SK-N-MC (cell line): Measurements from ENCODE around the gene ZNF496.

ENCODE experiments used
- DNase-seq: peaks from one replicate; pipeline ENCODE4 v3.0.0-alpha.2; 2011; ENCODE audit warnings: low read depth, low spot score
- H3K27ac ChIP-seq: fragments of 200-600 bp; sonication (generic); 2 replicates; pipeline ENCODE4 v1.5.1; 2016; ENCODE audit warnings: mixed run types
- H3K36me3 ChIP-seq: fragments of 200-600 bp; sonication (generic); 2 replicates; pipeline ENCODE4 v1.6.1; 2017; ENCODE audit warnings: antibody characterized with exemption, low read length, mixed read lengths; ENCODE audit not compliant: insufficient read depth
- H3K4me3 ChIP-seq: fragments of 200-600 bp; sonication (generic); 2 replicates; pipeline ENCODE4 v1.5.1; 2016
- H3K9ac ChIP-seq: fragments of 200-600 bp; sonication (generic); 2 replicates; pipeline ENCODE4 v1.8.0; 2017; ENCODE audit warnings: mixed run types, mixed read lengths; ENCODE audit not compliant: insufficient read length
- H3K9me3 ChIP-seq: fragments of 200-600 bp; sonication (generic); 2 replicates; pipeline ENCODE4 v1.6.1; 2017; ENCODE audit warnings: low read depth, mild to moderate bottlenecking, antibody characterized with exemption, low read length, moderate library complexity, mixed read lengths
- EZH2 ChIP-seq: fragments of 200-600 bp; sonication (generic); IDR thresholded peaks from one replicate; pipeline ENCODE4 v1.6.1; 2017; ENCODE audit warnings: antibody characterized with exemption
- FOXP2 ChIP-seq: optimal IDR thresholded peaks from 2 replicates; pipeline ENCODE3; 2011; ENCODE audit warnings: mild to moderate bottlenecking, moderate library complexity; ENCODE audit not compliant: insufficient read depth; ENCODE audit errors: extremely low read length, control extremely low read depth
- POLR2AphosphoS5 ChIP-seq: IDR thresholded peaks from 2 replicates; pipeline ENCODE4 v1.6.1; 2012; ENCODE audit warnings: mild to moderate bottlenecking, low read depth, low read length, borderline replicate concordance

ZNF496 gene

GRCh38 chr1:247334378-247335133 lies 2.9 kb upstream of the ZNF496 start:
- H3K4me3 ChIP-seq = no peak overlapping the region
- no peaks in the 10 kb centered on the region for H3K9me3 ChIP-seq
- H3K9ac ChIP-seq = no peak overlapping the region
- no peak overlapping the region for H3K27ac ChIP-seq
- no peak for TF ChIP-seq EZH2
- DNase-seq = no peak
- H3K36me3 ChIP-seq = peaks cover 4% of the 10 kb centered on the region; the same call in 1 of the 2 replicates

DNA sequence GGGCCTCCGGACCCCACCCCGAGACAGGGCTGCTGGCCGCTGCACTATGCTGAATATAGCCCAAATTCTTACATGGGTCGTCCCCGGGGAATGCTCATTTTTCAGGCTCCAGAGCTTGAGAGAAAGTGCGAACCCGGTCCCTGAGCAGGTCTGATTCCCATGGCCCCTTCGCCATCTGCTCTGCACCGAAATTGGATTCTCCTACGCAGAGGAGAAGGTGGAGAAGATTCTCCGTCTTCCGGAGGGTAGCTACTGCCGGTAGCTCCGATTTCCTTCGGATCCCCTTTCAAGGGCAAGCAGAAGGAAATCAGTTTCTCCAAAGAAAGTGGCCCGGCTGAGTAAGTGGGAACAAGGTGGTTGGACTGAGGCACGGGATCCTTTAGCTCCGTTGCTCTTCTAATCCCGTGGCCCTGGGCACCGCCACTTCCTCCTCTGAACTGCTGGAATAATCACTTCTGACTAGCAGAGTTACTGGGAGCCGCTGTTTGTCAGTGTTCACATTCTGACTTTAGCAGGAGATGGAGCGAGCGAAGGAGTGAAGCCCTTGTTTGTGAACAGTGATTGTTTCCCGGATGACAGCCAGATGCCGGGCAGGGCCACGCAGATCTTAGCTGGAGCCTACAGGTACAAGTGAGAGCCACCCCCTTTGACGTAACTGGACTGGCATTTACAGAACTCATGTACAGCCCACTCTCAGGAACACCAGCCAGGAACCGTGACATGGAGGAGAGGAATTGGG lies 1.1 kb upstream of the ZNF496 start:
- H3K9ac ChIP-seq = peak overlapping the region; percentile 83
- H3K36me3 ChIP-seq = peaks cover 19% of the 10 kb centered on the region; the same call in 1 of the 2 replicates
- H3K4me3 ChIP-seq = peak overlapping the region; percentile 90
- H3K27ac ChIP-seq = no peak overlapping the region
- TF ChIP-seq EZH2 (no peak), POLR2AphosphoS5 (no peak), FOXP2 (no peak)
- no peaks in the 10 kb centered on the region for H3K9me3 ChIP-seq
- DNase-seq = no peak

GRCh38 chr1:247332215-247332622 lies 552 bp upstream of the ZNF496 start:
- H3K9me3 ChIP-seq = no peaks in the 10 kb centered on the region
- TF ChIP-seq FOXP2 = no peak
- TF ChIP-seq POLR2AphosphoS5 = no peak
- no peak for TF ChIP-seq EZH2
- no peak overlapping the region for H3K27ac ChIP-seq
- no peak for DNase-seq
- peaks cover 25% of the 10 kb centered on the region; the same call in 1 of the 2 replicates for H3K36me3 ChIP-seq
- H3K4me3 ChIP-seq = peak overlapping the region; percentile 90
- H3K9ac ChIP-seq = peak overlapping the region; percentile 83

- H3K4me3 ChIP-seq = peak overlapping the region; percentile 90
- H3K36me3 ChIP-seq = peaks cover 29% of the 10 kb centered on the region; the same call in 1 of the 2 replicates
- TF ChIP-seq FOXP2 (no peak), POLR2AphosphoS5 (peak; percentile 46; the same call in 1 of the 2 replicates)
- H3K27ac ChIP-seq = no peak overlapping the region
- no peaks in the 10 kb centered on the region for H3K9me3 ChIP-seq
- H3K9ac ChIP-seq = peak overlapping the region; percentile 83
- DNase-seq = no peak
Measured at GRCh38 chr1:247331172-247331524, 519 bp downstream of the ZNF496 start.

GRCh38 chr1:247330548-247331171 lies 1.0 kb downstream of the ZNF496 start:
- Histone ChIP-seq H3K4me3 (peak overlapping the region; percentile 90), H3K9ac (peak overlapping the region; percentile 83), H3K36me3 (peaks cover 29% of the 10 kb centered on the region; the same call in 1 of the 2 replicates), H3K9me3 (no peaks in the 10 kb centered on the region), H3K27ac (no peak overlapping the region)
- no peak for DNase-seq
- TF ChIP-seq EZH2 (no peak), POLR2AphosphoS5 (no peak), FOXP2 (no peak)

GRCh38 chr1:247329097-247329617 lies 2.5 kb downstream of the ZNF496 start:
- no peak overlapping the region for H3K9ac ChIP-seq
- no peak for TF ChIP-seq FOXP2
- no peak for TF ChIP-seq POLR2AphosphoS5
- no peak for TF ChIP-seq EZH2
- H3K4me3 ChIP-seq = no peak overlapping the region
- H3K36me3 ChIP-seq = peaks cover 38% of the 10 kb centered on the region; the same call in 1 of the 2 replicates
- H3K27ac ChIP-seq = no peak overlapping the region
- no peak for DNase-seq
- no peaks in the 10 kb centered on the region for H3K9me3 ChIP-seq

- Histone ChIP-seq H3K9ac (no peak overlapping the region), H3K9me3 (no peaks in the 10 kb centered on the region), H3K4me3 (no peak overlapping the region), H3K27ac (no peak overlapping the region), H3K36me3 (peaks cover 39% of the 10 kb centered on the region; the same call in 1 of the 2 replicates)
- DNase-seq = no peak
- no peak for TF ChIP-seq FOXP2
- TF ChIP-seq EZH2 = no peak
- no peak for TF ChIP-seq POLR2AphosphoS5
Measured at GRCh38 chr1:247328311-247328710, 3.4 kb downstream of the ZNF496 start.

DNA sequence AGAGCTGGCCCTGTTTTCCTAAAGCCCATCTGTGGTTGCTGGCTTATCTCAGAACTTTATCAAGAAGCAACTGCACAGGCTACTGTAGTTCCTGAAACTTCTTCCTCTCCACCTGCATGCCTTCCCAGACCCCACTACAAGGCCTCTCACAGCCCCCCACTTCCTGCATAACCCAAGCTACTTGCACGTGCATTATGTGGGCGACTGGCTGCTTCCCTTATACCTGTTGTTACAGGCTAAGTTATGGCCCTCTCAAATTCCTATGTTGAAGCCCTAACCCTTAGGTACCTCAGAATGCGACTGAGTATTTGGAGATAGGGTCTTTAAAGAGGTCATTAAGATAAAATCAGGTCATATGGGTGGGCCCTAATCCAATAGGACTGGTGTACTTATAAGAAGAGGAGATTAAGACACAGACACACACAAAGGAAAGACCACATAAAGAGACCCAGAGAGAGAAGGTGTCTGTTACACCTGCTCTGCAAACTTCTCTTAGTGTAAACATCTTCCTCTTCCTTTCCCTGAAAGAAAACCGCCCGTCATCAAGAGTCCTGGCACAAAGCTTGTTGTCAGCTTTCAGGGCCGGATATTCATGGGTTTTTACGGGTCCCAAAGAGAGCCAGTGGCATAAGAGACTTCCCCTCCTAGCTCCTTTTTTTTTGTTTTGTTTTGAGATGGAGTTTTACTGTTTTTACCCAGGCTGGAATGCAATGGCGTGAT lies 5.1 kb downstream of the ZNF496 start:
- H3K27ac ChIP-seq = no peak overlapping the region
- H3K4me3 ChIP-seq = no peak overlapping the region
- no peaks in the 10 kb centered on the region for H3K9me3 ChIP-seq
- H3K9ac ChIP-seq = no peak overlapping the region
- DNase-seq = no peak
- TF ChIP-seq FOXP2 (no peak), EZH2 (no peak), POLR2AphosphoS5 (no peak)
- peaks cover 54% of the 10 kb centered on the region; the same call in 1 of the 2 replicates for H3K36me3 ChIP-seq
